Measurements from ENCODE around the gene HSD3B1. TPM values are rescaled to one million over a fixed set of nuclear protein-coding genes. Genes with fewer than 3 reads are reported as not detected.

Gene HSD3B1
- not detected in 2 replicates for total RNA-seq (2014; rRNA removed; shearing (Covaris generic); ENCODE audit: low replicate concordance)

DNA sequence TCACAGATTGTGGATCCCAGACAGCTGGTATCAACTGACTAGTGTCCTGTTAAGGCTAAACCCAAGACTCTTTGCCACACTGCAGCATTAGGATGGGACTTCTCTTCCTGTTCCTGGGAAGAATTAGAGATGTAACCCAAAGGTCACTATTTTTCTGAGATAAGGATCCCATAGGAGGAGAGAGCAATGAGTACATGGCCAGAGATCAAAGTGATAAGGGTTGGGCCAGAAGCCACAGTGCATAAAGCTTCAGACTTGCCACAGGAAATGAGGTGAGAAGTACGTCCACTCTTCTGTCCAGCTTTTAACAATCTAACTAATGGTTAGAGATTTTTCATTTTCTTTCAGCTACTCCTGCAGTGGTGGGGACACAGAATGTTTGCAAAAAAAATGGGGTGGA lies at the start of gene HSD3B1:
Gene HSD3B1 (plus strand): TSS at position 270 of the 400 bp plus-strand sequence. CDS start 267 bp downstream, outside the sequence.
- Histone ChIP-seq H4K20me1 (ENCODE audit: insufficient read depth, low read depth, low read length) (no peaks in the 10 kb centered on the region), H3K79me2 (ENCODE audit: low read length) (no peaks in the 10 kb centered on the region), H3K4me1 (ENCODE audit: low read length) (no peaks in the 10 kb centered on the region), H3K9ac (ENCODE audit: low read length) (no peak within 1 kb of the TSS), H3K36me3 (ENCODE audit: insufficient read depth, low read length) (no peaks in the 10 kb centered on the region), H2AFZ (ENCODE audit: low read length) (no peak within 1 kb of the TSS), H3K4me3 (ENCODE audit: low read length) (no peak within 1 kb of the TSS), H3K4me2 (ENCODE audit: low read depth, low read length, poor library complexity, severe bottlenecking) (no peak within 1 kb of the TSS), H3K9me2 (replicated peaks; ENCODE audit: insufficient read depth, low read length) (no peaks in the 10 kb centered on the region), H3K27ac (ENCODE audit: low read length) (no peak within 1 kb of the TSS), H3K27me3 (ENCODE audit: low read length) (no peaks in the 10 kb centered on the region), H3K9me3 (ENCODE audit: low read length) (no peaks in the 10 kb centered on the region)
- DNase-seq, result no peak

DNA sequence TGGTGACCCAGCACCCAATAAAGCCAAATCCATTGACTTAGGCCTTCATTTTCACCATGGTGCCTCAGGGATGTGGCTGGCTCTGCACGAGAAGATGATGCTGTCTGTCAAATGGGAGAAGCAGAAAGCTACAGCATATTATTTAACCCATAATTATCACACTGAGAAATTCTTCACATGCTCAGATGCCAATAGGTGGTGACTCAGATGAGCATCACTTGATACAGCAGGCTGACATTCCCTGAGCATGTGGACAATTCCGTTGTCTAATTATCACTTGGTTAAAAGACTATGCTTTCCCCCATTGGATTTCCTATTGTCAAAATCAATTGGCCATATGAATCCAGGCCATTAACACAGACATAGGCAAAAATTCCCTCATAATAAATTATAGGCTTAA lies 44.0 kb upstream of the HSD3B1 start:
- Histone ChIP-seq H3K79me2 (ENCODE audit: low read length) (no peaks in the 10 kb centered on the region), H2AFZ (ENCODE audit: low read length) (no peak overlapping the region), H3K9ac (ENCODE audit: low read length) (no peak overlapping the region), H3K36me3 (ENCODE audit: insufficient read depth, low read length) (no peaks in the 10 kb centered on the region), H3K27me3 (ENCODE audit: low read length) (no peaks in the 10 kb centered on the region), H4K20me1 (ENCODE audit: insufficient read depth, low read depth, low read length) (no peaks in the 10 kb centered on the region), H3K27ac (ENCODE audit: low read length) (no peak overlapping the region), H3K4me3 (ENCODE audit: low read length) (no peak overlapping the region), H3K4me1 (ENCODE audit: low read length) (no peaks in the 10 kb centered on the region), H3K9me3 (ENCODE audit: low read length) (no peaks in the 10 kb centered on the region), H3K4me2 (ENCODE audit: low read depth, low read length, poor library complexity, severe bottlenecking) (no peak overlapping the region), H3K9me2 (replicated peaks; ENCODE audit: insufficient read depth, low read length) (no peaks in the 10 kb centered on the region)
- no peak for DNase-seq

DNA sequence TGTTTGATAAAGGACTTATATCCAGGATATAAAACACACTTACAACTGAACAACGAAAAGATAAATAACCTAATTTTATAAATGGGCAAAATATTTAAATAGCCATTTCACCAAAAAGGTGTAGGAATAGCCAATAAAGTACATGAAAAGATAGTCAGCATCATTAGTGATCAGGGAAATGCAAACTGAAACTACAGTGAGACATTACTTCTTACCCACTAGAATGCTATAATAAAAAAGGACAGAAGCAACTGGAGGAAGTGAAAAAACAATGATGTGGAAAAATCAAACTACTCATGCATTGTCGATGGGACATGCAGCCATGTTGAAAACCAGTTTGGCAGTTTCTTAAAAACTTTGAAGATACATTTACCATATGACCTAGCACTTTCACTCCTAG lies 43.4 kb upstream of the HSD3B1 start:
- no peaks in the 10 kb centered on the region for H3K9me3 ChIP-seq (ENCODE audit: low read length)
- no peak overlapping the region for H3K9ac ChIP-seq (ENCODE audit: low read length)
- H4K20me1 ChIP-seq (ENCODE audit: insufficient read depth, low read depth, low read length), result no peaks in the 10 kb centered on the region
- H2AFZ ChIP-seq (ENCODE audit: low read length), result no peak overlapping the region
- H3K36me3 ChIP-seq (ENCODE audit: insufficient read depth, low read length), result no peaks in the 10 kb centered on the region
- no peak overlapping the region for H3K27ac ChIP-seq (ENCODE audit: low read length)
- H3K4me1 ChIP-seq (ENCODE audit: low read length), result no peaks in the 10 kb centered on the region
- DNase-seq, result no peak
- H3K27me3 ChIP-seq (ENCODE audit: low read length), result no peaks in the 10 kb centered on the region
- H3K79me2 ChIP-seq (ENCODE audit: low read length), result no peaks in the 10 kb centered on the region
- H3K4me2 ChIP-seq (ENCODE audit: low read depth, low read length, poor library complexity, severe bottlenecking), result no peak overlapping the region
- no peak overlapping the region for H3K4me3 ChIP-seq (ENCODE audit: low read length)
- H3K9me2 ChIP-seq (replicated peaks; ENCODE audit: insufficient read depth, low read length), result no peaks in the 10 kb centered on the region

DNA sequence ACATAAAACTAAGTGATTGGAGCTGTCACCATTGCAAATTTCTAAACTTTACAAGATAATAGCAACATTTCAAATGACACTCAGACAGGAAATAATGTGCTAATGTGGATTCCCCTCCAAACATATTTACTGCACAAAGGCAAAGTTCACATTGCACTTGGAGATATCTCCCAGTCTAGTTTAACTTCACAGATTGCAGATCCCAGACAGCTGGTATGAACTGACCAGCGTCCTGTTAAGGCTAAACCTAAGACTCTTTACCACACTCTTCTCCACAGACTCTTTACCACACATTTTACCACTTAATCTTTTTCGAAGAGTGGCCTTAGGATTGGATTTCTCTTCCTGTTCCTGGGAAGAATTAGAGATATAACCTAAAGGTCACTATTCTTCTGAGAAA lies 40.6 kb upstream of the HSD3B1 start:
- Histone ChIP-seq H3K4me2 (ENCODE audit: low read depth, low read length, poor library complexity, severe bottlenecking) (no peak overlapping the region), H3K27ac (ENCODE audit: low read length) (no peak overlapping the region), H4K20me1 (ENCODE audit: insufficient read depth, low read depth, low read length) (no peaks in the 10 kb centered on the region), H3K9me2 (replicated peaks; ENCODE audit: insufficient read depth, low read length) (no peaks in the 10 kb centered on the region), H3K27me3 (ENCODE audit: low read length) (no peaks in the 10 kb centered on the region), H3K79me2 (ENCODE audit: low read length) (no peaks in the 10 kb centered on the region), H2AFZ (ENCODE audit: low read length) (no peak overlapping the region), H3K4me1 (ENCODE audit: low read length) (no peaks in the 10 kb centered on the region), H3K9ac (ENCODE audit: low read length) (no peak overlapping the region), H3K9me3 (ENCODE audit: low read length) (no peaks in the 10 kb centered on the region), H3K36me3 (ENCODE audit: insufficient read depth, low read length) (no peaks in the 10 kb centered on the region), H3K4me3 (ENCODE audit: low read length) (no peak overlapping the region)
- no peak for DNase-seq

DNA sequence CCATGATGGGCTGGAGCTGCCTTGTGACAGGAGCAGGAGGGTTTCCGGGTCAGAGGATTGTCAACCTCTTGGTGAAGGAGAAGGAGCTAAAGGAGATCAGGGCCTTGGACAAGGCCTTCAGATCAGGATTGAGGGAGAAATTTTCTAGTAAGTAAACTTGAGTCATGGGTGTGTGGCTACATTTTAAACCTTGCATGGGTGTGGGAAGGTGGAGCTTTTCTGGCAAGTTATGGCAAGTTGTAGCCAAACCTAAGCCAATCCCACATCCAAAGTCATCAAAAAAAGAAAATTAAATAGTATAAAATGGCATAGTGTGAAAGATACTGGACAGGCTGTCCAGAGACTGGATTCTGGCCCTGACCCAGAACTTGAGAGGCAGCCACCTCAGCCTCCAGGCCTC lies 39.8 kb upstream of the HSD3B1 start:
- DNase-seq, result no peak
- Histone ChIP-seq H2AFZ (ENCODE audit: low read length) (no peak overlapping the region), H3K27me3 (ENCODE audit: low read length) (no peaks in the 10 kb centered on the region), H3K9me3 (ENCODE audit: low read length) (no peaks in the 10 kb centered on the region), H4K20me1 (ENCODE audit: insufficient read depth, low read depth, low read length) (no peaks in the 10 kb centered on the region), H3K9me2 (replicated peaks; ENCODE audit: insufficient read depth, low read length) (no peaks in the 10 kb centered on the region), H3K79me2 (ENCODE audit: low read length) (no peaks in the 10 kb centered on the region), H3K36me3 (ENCODE audit: insufficient read depth, low read length) (no peaks in the 10 kb centered on the region), H3K27ac (ENCODE audit: low read length) (no peak overlapping the region), H3K4me3 (ENCODE audit: low read length) (no peak overlapping the region), H3K4me1 (ENCODE audit: low read length) (no peaks in the 10 kb centered on the region), H3K9ac (ENCODE audit: low read length) (no peak overlapping the region), H3K4me2 (ENCODE audit: low read depth, low read length, poor library complexity, severe bottlenecking) (no peak overlapping the region)

- Histone ChIP-seq H3K9me3 (ENCODE audit: low read length) (no peaks in the 10 kb centered on the region), H3K4me3 (ENCODE audit: low read length) (no peak overlapping the region), H3K27ac (ENCODE audit: low read length) (no peak overlapping the region), H3K4me1 (ENCODE audit: low read length) (no peaks in the 10 kb centered on the region), H3K4me2 (ENCODE audit: low read depth, low read length, poor library complexity, severe bottlenecking) (no peak overlapping the region), H3K36me3 (ENCODE audit: insufficient read depth, low read length) (no peaks in the 10 kb centered on the region), H3K27me3 (ENCODE audit: low read length) (no peaks in the 10 kb centered on the region), H2AFZ (ENCODE audit: low read length) (no peak overlapping the region), H3K79me2 (ENCODE audit: low read length) (no peaks in the 10 kb centered on the region), H3K9me2 (replicated peaks; ENCODE audit: insufficient read depth, low read length) (no peaks in the 10 kb centered on the region), H3K9ac (ENCODE audit: low read length) (no peak overlapping the region), H4K20me1 (ENCODE audit: insufficient read depth, low read depth, low read length) (no peaks in the 10 kb centered on the region)
- DNase-seq, result no peak
These were observed 38.9 kb upstream of the HSD3B1 start for GRCh38 chr1:119467857-119468668.

DNA sequence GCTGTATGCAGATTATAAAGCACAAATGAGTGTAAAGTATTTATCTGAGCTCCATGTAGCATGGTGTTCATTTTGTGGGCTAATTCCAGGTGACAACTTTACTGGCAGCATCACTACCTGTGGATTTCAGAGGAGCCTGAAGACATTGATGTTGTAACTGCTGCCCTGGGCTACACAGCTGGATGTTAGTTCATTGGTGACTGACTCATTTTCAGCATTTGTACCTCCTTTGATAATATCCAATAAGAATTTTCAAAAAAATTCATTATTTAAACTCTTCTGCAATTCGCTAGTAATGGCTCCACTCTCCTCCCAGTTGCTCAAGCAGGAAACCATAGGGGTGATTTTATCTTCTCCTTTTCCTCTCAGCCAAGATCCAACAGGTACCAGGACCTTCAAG lies 37.3 kb upstream of the HSD3B1 start:
- no peak for DNase-seq
- Histone ChIP-seq H3K27ac (ENCODE audit: low read length) (no peak overlapping the region), H3K27me3 (ENCODE audit: low read length) (no peaks in the 10 kb centered on the region), H3K4me3 (ENCODE audit: low read length) (no peak overlapping the region), H3K4me1 (ENCODE audit: low read length) (no peaks in the 10 kb centered on the region), H3K36me3 (ENCODE audit: insufficient read depth, low read length) (no peaks in the 10 kb centered on the region), H3K4me2 (ENCODE audit: low read depth, low read length, poor library complexity, severe bottlenecking) (no peak overlapping the region), H3K9me2 (replicated peaks; ENCODE audit: insufficient read depth, low read length) (no peaks in the 10 kb centered on the region), H2AFZ (ENCODE audit: low read length) (no peak overlapping the region), H3K79me2 (ENCODE audit: low read length) (no peaks in the 10 kb centered on the region), H3K9me3 (ENCODE audit: low read length) (no peaks in the 10 kb centered on the region), H3K9ac (ENCODE audit: low read length) (no peak overlapping the region), H4K20me1 (ENCODE audit: insufficient read depth, low read depth, low read length) (no peaks in the 10 kb centered on the region)

- no peaks in the 10 kb centered on the region for H3K36me3 ChIP-seq (ENCODE audit: insufficient read depth, low read length)
- H3K9me2 ChIP-seq (replicated peaks; ENCODE audit: insufficient read depth, low read length), result no peaks in the 10 kb centered on the region
- DNase-seq, result no peak
- H3K4me3 ChIP-seq (ENCODE audit: low read length), result no peak overlapping the region
- no peak overlapping the region for H3K27ac ChIP-seq (ENCODE audit: low read length)
- no peaks in the 10 kb centered on the region for H3K79me2 ChIP-seq (ENCODE audit: low read length)
- H3K9ac ChIP-seq (ENCODE audit: low read length), result no peak overlapping the region
- no peaks in the 10 kb centered on the region for H3K27me3 ChIP-seq (ENCODE audit: low read length)
- H3K9me3 ChIP-seq (ENCODE audit: low read length), result no peaks in the 10 kb centered on the region
- no peaks in the 10 kb centered on the region for H3K4me1 ChIP-seq (ENCODE audit: low read length)
- no peak overlapping the region for H2AFZ ChIP-seq (ENCODE audit: low read length)
- H3K4me2 ChIP-seq (ENCODE audit: low read depth, low read length, poor library complexity, severe bottlenecking), result no peak overlapping the region
- H4K20me1 ChIP-seq (ENCODE audit: insufficient read depth, low read depth, low read length), result no peaks in the 10 kb centered on the region
These were observed 36.6 kb upstream of the HSD3B1 start for GRCh38 chr1:119470377-119470776.
